ENCODE data around the gene OXSR1.
A peak's percentile ranks its signal among the peaks of the same experiment; 100 is the strongest.

The OXSR1 gene

GRCh38 chr3:38164952-38165721 lies at the start of gene OXSR1:
Gene OXSR1 (plus strand): TSS chr3:38165537. CDS start chr3:38165877, 340 bp downstream.
- Histone ChIP-seq H3K4me1 (ENCODE audit: insufficient read depth, insufficient read length) (no peaks in the 10 kb centered on the region), H3K9me3 (ENCODE audit: insufficient read depth, low read length) (no peaks in the 10 kb centered on the region; the same call in 1 of the 2 replicates), H3K4me3 (ENCODE audit: insufficient read length, low read depth) (peak within 1 kb of the TSS; percentile 85), H3K36me3 (ENCODE audit: insufficient read depth, insufficient read length, low read length) (peaks cover 6% of the 10 kb centered on the region), H3K9ac (ENCODE audit: insufficient read length, low read depth) (peak within 1 kb of the TSS; percentile 84), H3K27me3 (ENCODE audit: insufficient read depth, insufficient read length) (no peaks in the 10 kb centered on the region)
- TF ChIP-seq ZNF274 (IDR thresholded peaks at IDR 0.05; ENCODE audit: low read depth, low read length) (no peak), YY1 (IDR thresholded peaks at IDR 0.05; ENCODE audit: insufficient read depth, insufficient read length) (peak; percentile 98), SUZ12 (IDR thresholded peaks at IDR 0.05; ENCODE audit: extremely low read depth, insufficient read depth, insufficient read length) (no peak)
- DNase-seq (ENCODE audit: low read depth, low spot score): peak; percentile 97

GRCh38 chr3:38115645-38116427 lies 49.5 kb upstream of the OXSR1 start:
- Histone ChIP-seq H3K4me3 (ENCODE audit: insufficient read length, low read depth) (no peak overlapping the region), H3K36me3 (ENCODE audit: insufficient read depth, insufficient read length, low read length) (peaks cover 26% of the 10 kb centered on the region), H3K4me1 (ENCODE audit: insufficient read depth, insufficient read length) (no peaks in the 10 kb centered on the region), H3K27me3 (ENCODE audit: insufficient read depth, insufficient read length) (no peaks in the 10 kb centered on the region), H3K9me3 (ENCODE audit: insufficient read depth, low read length) (peaks cover 8% of the 10 kb centered on the region; the same call in 1 of the 2 replicates), H3K9ac (ENCODE audit: insufficient read length, low read depth) (no peak overlapping the region)
- TF ChIP-seq SUZ12 (IDR thresholded peaks at IDR 0.05; ENCODE audit: extremely low read depth, insufficient read depth, insufficient read length) (no peak), YY1 (IDR thresholded peaks at IDR 0.05; ENCODE audit: insufficient read depth, insufficient read length) (no peak), ZNF274 (IDR thresholded peaks at IDR 0.05; ENCODE audit: low read depth, low read length) (no peak)
- DNase-seq (ENCODE audit: low read depth, low spot score): no peak

- TF ChIP-seq ZNF274 (IDR thresholded peaks at IDR 0.05; ENCODE audit: low read depth, low read length) (no peak), YY1 (IDR thresholded peaks at IDR 0.05; ENCODE audit: insufficient read depth, insufficient read length) (no peak), SUZ12 (IDR thresholded peaks at IDR 0.05; ENCODE audit: extremely low read depth, insufficient read depth, insufficient read length) (no peak)
- Histone ChIP-seq H3K4me3 (ENCODE audit: insufficient read length, low read depth) (no peak overlapping the region), H3K27me3 (ENCODE audit: insufficient read depth, insufficient read length) (no peaks in the 10 kb centered on the region), H3K4me1 (ENCODE audit: insufficient read depth, insufficient read length) (no peaks in the 10 kb centered on the region), H3K9me3 (ENCODE audit: insufficient read depth, low read length) (peaks cover 8% of the 10 kb centered on the region; the same call in 1 of the 2 replicates), H3K36me3 (ENCODE audit: insufficient read depth, insufficient read length, low read length) (peaks cover 34% of the 10 kb centered on the region), H3K9ac (ENCODE audit: insufficient read length, low read depth) (no peak overlapping the region)
- DNase-seq (ENCODE audit: low read depth, low spot score): no peak
These were observed 48.7 kb upstream of the OXSR1 start for GRCh38 chr3:38116471-38117162.

GRCh38 chr3:38117163-38117716 lies 48.1 kb upstream of the OXSR1 start:
- Histone ChIP-seq H3K9me3 (ENCODE audit: insufficient read depth, low read length) (peaks cover 8% of the 10 kb centered on the region; the same call in 1 of the 2 replicates), H3K4me1 (ENCODE audit: insufficient read depth, insufficient read length) (no peaks in the 10 kb centered on the region), H3K27me3 (ENCODE audit: insufficient read depth, insufficient read length) (no peaks in the 10 kb centered on the region), H3K4me3 (ENCODE audit: insufficient read length, low read depth) (no peak overlapping the region), H3K36me3 (ENCODE audit: insufficient read depth, insufficient read length, low read length) (peaks cover 40% of the 10 kb centered on the region), H3K9ac (ENCODE audit: insufficient read length, low read depth) (no peak overlapping the region)
- no peak for DNase-seq (ENCODE audit: low read depth, low spot score)
- TF ChIP-seq YY1 (IDR thresholded peaks at IDR 0.05; ENCODE audit: insufficient read depth, insufficient read length) (no peak), ZNF274 (IDR thresholded peaks at IDR 0.05; ENCODE audit: low read depth, low read length) (no peak), SUZ12 (IDR thresholded peaks at IDR 0.05; ENCODE audit: extremely low read depth, insufficient read depth, insufficient read length) (no peak)

DNA sequence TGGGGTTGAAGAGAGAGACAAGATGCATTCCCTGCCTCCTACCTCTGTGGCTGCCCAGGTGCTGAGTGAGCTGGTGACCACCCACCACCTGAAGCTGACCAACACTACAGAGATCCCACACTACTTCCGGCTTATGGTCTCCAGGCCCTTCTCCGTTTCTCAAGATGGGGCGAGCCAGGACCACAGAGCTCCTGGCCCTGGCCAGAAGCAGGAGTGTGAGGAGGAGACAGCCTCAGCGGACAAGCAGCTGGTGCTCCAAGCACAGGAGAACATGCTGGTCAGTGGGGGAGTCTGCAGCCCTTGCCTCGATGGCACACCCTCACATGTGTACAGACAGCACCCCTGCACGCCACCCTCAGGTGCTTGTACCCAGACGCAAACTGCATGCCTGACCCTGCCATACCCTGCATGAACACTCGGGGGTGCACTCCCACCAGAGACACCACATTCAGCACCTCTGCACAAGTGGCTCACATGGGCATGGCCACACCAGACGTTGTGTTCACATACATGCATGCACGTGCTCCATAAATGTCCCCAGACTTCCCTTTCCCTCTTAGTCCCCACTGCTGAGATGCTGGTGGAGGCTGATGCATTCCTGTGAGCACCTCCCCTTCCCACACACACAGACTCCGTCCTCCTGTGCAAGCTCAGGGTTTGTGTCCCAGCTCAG lies 47.5 kb upstream of the OXSR1 start:
- Histone ChIP-seq H3K9ac (ENCODE audit: insufficient read length, low read depth) (no peak overlapping the region), H3K4me3 (ENCODE audit: insufficient read length, low read depth) (no peak overlapping the region), H3K9me3 (ENCODE audit: insufficient read depth, low read length) (peaks cover 8% of the 10 kb centered on the region; the same call in 1 of the 2 replicates), H3K27me3 (ENCODE audit: insufficient read depth, insufficient read length) (no peaks in the 10 kb centered on the region), H3K4me1 (ENCODE audit: insufficient read depth, insufficient read length) (no peaks in the 10 kb centered on the region), H3K36me3 (ENCODE audit: insufficient read depth, insufficient read length, low read length) (peaks cover 46% of the 10 kb centered on the region)
- DNase-seq (ENCODE audit: low read depth, low spot score): peak; percentile 44
- TF ChIP-seq ZNF274 (IDR thresholded peaks at IDR 0.05; ENCODE audit: low read depth, low read length): no peak
- TF ChIP-seq YY1 (IDR thresholded peaks at IDR 0.05; ENCODE audit: insufficient read depth, insufficient read length): no peak
- TF ChIP-seq SUZ12 (IDR thresholded peaks at IDR 0.05; ENCODE audit: extremely low read depth, insufficient read depth, insufficient read length): no peak

DNA sequence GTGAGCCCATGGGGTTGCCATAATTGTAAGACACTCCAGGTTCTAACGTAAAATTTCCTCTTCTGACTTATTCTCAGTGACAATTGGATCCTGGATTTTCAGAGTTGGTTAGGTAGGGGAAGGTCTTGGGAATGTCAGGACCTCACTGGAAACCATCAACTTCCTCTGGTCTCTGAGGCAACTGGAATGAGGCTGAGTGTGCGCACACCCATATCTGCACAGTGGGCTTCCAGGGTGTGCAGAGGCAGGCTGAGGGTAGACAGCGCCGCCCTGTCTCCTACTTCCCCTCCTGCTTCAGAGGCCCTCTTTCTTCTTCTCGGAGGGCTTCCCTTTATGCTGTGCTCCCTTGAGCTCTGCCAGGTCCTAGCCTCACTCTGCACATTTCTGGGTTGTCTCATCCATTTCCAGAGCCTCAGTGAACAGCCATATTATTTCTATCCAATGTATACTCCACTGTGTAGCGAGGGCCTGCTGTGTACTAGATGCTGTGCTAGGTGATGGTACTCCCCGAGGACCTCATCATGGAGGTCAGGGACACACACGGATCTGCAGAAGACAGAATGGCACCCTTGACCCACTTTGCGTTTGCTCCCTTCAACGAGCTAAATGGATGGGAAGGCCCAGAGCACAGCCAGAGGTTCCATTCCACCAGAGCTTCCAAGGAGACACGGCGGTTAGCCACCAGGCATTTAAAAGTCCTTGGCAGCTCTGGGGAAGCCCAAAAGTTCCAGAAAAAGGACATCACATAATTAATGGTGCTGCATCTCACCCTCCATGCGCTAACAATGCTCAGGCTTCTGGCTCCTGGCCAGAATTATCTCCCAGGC lies 46.7 kb upstream of the OXSR1 start:
- Histone ChIP-seq H3K9ac (ENCODE audit: insufficient read length, low read depth) (no peak overlapping the region), H3K4me3 (ENCODE audit: insufficient read length, low read depth) (no peak overlapping the region), H3K4me1 (ENCODE audit: insufficient read depth, insufficient read length) (no peaks in the 10 kb centered on the region), H3K36me3 (ENCODE audit: insufficient read depth, insufficient read length, low read length) (peaks cover 52% of the 10 kb centered on the region), H3K9me3 (ENCODE audit: insufficient read depth, low read length) (peaks cover 8% of the 10 kb centered on the region; the same call in 1 of the 2 replicates), H3K27me3 (ENCODE audit: insufficient read depth, insufficient read length) (no peaks in the 10 kb centered on the region)
- TF ChIP-seq SUZ12 (IDR thresholded peaks at IDR 0.05; ENCODE audit: extremely low read depth, insufficient read depth, insufficient read length) (no peak), ZNF274 (IDR thresholded peaks at IDR 0.05; ENCODE audit: low read depth, low read length) (no peak), YY1 (IDR thresholded peaks at IDR 0.05; ENCODE audit: insufficient read depth, insufficient read length) (no peak)
- DNase-seq (ENCODE audit: low read depth, low spot score): no peak

Data from NT2/D1 (cell line).